HL-60/S4 treated with retinoic acid at 250 ng/mL for 4 days and 3 days (cell line): ENCODE measurements around the gene AMH.
"Not testable (repeated sequence)": the region's sequence is repeated elsewhere in the genome, so short reads cannot be mapped to it uniquely, and the experiment has no call there.

ENCODE experiments used
- in situ Hi-C: fragments of 300-500 bp; cut with MboI; formaldehyde crosslinking; loops from 2 replicates; pipeline ENCODE4 v1.7.0; 2022; ENCODE audit warnings: low sequenced_read_pairs

AMH gene

DNA sequence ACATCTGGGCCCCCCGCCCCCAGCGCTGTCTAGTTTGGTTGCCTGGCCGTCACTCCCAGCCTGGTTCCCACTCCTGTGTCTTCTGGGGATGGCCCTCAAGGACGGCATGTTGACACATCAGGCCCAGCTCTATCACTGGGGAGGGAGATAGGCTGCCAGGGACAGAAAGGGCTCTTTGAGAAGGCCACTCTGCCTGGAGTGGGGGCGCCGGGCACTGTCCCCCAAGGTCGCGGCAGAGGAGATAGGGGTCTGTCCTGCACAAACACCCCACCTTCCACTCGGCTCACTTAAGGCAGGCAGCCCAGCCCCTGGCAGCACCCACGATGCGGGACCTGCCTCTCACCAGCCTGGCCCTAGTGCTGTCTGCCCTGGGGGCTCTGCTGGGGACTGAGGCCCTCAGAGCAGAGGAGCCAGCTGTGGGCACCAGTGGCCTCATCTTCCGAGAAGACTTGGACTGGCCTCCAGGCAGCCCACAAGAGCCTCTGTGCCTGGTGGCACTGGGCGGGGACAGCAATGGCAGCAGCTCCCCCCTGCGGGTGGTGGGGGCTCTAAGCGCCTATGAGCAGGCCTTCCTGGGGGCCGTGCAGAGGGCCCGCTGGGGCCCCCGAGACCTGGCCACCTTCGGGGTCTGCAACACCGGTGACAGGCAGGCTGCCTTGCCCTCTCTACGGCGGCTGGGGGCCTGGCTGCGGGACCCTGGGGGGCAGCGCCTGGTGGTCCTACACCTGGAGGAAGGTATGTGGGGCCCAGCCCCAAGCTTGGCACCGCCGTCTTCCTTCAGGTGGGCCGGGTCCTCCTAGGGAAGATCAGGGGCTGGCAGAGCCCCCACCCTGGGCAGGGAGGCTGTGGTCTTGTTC, at the start of gene AMH:
Gene AMH, plus strand, starts transcription at position 314 of the 857 bp plus-strand sequence. Its CDS starts 10 bp downstream, at position 324.
- in situ Hi-C loops: no loop called here

DNA sequence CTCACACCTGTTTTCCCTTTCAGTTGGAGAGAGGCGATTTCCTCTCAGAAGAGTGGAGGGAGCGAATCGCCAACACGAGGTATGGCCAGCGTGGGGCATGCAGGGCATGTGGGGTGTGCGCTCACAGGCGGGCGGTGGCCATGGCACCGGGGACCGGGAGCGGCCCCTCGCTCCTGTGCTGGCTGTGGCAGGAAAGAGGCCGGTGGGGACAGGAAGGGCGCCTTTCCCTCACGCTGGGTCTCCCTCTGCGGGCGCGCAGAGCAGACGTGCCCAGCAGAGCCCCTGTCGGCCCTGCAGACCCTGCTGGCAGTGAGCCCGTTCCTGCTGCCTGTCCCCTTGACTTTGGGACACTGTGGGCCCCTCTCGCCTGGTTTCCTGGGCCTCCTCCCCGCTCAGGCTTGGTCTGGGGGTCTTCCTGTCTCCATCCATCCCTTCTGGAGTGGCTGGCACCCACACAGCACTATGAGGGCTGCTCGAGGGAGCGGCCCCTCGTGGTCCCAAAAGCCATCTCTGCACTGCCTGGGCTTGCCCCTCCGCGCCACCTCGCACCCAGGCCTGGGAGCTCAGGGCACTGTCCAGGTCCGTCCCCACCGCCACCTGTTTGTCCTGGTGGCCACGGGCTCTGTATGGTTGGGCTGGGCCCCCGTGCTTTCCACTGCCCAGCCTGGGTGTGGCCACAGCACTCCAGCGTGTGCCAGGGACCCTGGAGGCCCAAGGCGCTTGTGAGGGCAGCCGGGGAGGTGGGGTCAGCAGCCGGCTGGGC, 49.1 kb upstream of the AMH start:
- in situ Hi-C loops: no loop called here

DNA sequence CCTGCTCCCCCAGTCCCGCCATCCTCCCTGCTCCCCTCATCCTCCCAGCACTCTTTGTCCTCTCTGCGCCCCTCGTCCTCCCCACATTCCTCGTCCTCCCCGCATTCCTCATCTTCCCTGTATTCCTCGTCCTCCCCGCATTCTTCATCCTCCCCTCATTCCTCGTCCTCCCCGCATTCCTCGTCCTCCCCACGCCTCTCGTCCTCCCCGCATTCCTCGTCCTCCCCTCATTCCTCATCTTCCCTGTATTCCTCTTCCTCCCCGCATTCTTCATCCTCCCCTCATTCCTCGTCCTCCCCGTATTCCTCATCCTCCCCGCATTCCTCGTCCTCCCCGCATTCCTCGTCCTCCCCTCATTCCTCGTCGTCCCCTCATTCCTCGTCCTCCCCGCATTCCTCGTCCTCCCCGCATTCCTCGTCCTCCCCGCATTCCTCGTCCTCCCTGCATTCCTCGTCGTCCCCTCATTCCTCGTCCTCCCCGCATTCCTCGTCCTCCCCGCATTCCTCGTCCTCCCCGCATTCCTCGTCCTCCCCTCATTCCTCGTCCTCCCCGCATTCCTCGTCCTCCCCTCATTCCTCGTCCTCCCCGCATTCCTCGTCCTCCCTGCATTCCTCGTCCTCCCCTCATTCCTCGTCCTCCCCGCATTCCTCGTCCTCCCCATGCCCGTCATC, 48.4 kb upstream of the AMH start:
- in situ Hi-C loops: not testable (repeated sequence)

DNA sequence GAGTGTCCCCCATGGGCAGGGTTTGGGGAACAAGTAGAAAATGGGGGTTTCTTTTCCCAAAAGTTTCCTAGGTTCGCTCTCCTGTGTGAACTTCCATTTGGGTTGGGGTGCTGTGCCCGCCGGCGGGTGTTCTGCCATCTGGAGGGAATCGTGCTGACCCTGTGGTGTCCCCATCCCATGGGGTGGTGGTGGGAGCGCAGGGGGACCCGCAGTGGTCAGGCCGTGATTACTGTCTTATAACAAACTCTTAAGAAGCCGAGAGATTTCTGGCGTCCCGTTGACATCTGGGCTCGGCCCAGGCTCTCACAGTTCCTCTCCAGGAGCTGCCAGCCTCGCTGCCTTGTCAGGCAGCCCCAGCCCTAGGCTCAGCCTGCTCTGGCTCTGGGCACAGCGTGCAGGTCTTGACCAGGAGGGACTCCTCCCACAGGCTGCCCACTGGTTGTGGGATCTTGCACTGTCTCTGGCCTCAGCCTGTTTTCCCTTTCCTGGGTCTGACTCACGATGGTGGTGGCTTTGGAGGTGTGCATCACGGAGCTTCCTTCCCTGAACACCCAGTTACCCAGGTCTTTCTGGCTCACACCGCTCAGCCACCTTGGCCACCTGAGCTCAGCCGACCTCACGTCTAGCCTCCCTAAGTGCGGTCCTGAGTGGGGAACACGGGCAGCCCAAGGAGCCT, 47.5 kb upstream of the AMH start:
- in situ Hi-C loops: no loop called here

DNA sequence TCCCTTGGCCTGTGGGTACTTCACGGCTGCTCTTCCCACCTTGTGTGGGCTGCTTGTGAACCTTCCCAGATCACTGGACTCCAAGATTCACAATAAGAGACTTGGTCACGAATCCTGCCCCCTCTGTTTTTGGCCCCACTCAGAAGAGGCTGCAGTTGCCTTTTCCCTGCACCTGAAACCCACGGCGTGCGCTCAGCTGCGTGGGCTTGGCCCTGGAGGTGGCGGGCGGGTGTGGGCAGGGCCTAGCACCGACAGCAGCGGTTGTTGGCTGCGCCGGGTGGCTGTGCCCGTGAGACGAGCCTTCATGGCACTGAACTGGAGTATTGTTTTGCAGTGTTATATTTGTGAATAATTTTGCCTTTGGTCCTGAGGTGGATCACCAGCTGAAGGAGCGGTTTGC, 46.8 kb upstream of the AMH start:
- in situ Hi-C loops: no loop called here

DNA sequence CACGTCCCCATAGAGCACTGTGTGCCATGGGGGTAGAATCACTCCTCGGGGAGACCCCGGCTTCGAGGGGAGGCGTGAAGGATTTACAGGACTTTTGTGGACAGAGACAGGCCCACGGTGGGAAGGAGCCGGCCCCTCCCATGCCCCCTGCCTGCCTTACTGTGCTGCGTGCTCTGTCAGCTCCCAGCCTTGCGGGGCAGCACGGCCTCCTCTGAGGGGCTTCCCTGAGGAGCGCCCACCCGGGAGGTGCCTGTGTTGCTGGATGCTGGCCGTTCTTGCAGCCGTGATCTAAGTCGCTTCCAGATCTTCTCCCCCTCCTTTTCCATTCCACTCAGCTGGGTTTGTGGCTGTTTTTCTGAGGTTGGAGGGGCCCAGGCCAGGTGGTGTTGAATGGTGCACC, 42.1 kb upstream of the AMH start:
- in situ Hi-C loops: no loop called here

DNA sequence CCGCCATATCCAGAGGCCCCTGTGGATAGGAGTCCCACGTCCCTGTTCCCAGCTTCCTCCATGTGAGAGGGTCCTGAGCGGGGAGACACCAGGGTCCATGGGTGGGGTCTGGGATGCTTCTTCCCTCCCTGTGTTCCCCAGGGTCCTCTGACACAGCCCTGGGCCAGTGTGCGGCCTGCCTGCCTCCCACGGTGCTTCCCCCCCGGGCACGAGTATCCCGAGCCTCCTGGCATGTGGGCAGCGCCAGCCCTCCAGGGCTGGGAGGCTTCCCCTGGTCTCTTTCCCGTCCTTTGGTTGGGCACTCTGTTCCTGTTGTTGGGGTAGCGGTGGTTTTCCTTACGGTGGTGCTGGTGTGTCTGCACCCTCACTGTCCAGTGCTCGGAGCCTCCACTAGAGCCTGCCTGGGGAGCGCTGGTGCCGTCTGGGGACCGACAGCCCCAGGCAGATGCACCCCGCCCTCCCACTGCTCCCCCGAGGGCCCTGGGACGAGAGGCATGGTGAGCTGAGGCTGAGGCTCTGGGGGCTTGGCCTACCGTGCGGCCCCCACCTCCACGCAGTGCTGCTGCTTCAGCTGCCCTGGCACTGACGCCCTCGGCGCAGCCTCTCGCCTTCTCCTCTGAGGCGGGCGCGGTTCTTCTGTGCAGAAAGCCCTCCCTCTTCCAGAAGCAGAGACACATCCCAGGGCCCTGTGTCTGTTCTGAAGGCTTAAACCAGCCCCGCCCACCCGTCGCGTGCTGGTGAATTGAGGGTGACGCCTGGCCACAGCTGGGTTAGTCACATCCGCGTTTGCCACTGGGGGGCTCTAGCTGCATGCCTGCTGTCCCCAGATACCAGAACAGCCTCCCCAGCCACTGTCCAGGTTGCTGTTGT, 40.9 kb upstream of the AMH start:
- in situ Hi-C loops: no loop called here

DNA sequence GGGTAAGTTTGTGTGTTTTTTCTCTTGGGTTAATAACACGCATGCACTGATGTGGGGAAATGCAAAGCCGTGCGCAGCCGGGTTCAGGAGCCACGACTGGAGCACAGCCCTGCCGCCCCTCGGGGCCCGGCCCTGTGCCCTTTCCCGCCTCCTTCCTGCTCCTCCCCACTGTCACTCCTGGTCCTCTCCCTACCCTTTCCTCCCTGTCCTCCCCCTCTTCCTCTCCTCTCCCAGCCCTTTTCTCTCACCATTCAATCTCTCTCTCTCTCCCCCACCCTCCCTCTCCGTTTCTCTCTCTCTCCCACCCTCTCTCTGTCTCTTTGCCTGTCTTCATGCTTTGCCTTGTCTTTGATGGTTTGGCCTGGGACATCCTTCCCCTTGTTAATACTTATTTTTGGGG, 40.1 kb upstream of the AMH start:
- in situ Hi-C loops: no loop called here

- in situ Hi-C loops: no loop called here
Measured at GRCh38 chr19:2209408-2209807, 39.7 kb upstream of the AMH start.

GRCh38 chr19:2210206-2210605, 38.9 kb upstream of the AMH start:
- in situ Hi-C loops: no loop called here

GRCh38 chr19:2210987-2211740, 38.0 kb upstream of the AMH start:
- in situ Hi-C loops: no loop called here

DNA sequence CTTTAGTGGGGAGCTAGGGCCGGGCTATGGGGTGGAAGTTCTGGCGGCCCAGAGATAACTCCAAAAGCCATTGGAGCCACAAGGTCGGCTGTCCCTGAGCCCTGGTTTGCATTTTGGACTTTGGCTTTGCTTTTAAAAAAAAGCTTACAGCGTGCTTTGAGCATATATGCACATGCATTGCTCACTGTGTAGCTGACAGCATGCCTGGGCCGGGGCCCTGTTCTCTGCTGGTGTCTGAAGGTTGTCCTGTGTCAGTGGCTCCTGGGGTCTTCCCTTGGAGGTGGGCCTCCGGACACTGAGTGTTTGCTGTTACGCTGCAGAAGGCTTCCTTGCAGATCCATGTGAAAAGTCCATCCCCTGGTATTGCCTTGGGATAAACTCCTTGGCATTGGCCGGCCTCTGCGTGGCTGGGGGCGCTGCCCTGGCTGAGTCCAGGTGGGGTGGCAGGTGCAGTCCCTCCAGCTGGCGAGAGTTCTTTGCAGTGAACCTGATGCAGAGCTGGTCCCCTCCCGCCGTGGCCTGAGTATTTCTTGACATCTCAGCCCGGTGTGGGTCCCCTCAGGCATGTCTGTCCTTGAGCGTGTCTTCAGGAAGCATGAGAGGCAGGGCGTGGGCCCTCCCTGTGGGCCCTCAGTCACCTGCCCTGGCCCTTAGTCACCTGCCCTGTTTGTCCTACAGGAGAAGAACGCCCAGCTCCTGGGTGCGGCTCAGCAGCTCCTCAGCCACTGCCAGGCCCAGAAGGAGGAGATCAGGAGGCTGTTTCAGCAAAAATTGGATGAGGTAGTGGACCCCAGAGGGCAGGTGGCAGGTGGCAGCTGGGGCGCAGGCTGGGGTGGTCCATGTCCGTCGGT, 36.0 kb upstream of the AMH start:
- in situ Hi-C loops: no loop called here

GRCh38 chr19:2213799-2214198, 35.3 kb upstream of the AMH start:
- in situ Hi-C loops: no loop called here

DNA sequence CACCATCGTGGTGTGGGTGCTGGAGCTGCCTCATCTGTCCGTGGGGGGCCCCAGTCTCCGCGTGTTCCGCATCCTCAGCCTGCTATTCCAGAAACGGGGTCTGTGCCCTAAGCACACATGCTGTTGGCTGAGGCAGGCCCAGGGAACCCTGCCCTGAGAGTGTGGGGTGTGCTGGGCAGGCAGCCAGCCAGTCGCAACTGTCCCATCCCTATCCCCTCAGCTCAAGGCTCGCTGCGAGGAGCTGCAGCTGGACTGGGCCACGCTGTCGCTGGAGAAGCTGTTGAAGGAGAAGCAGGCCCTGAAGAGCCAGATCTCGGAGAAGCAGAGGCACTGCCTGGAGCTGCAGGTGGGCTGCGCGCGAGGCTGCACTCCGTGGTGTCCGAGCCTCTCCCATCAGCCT, 34.9 kb upstream of the AMH start:
- in situ Hi-C loops: no loop called here

- in situ Hi-C loops: no loop called here
Measured at GRCh38 chr19:2215281-2215751, 33.8 kb upstream of the AMH start.

DNA sequence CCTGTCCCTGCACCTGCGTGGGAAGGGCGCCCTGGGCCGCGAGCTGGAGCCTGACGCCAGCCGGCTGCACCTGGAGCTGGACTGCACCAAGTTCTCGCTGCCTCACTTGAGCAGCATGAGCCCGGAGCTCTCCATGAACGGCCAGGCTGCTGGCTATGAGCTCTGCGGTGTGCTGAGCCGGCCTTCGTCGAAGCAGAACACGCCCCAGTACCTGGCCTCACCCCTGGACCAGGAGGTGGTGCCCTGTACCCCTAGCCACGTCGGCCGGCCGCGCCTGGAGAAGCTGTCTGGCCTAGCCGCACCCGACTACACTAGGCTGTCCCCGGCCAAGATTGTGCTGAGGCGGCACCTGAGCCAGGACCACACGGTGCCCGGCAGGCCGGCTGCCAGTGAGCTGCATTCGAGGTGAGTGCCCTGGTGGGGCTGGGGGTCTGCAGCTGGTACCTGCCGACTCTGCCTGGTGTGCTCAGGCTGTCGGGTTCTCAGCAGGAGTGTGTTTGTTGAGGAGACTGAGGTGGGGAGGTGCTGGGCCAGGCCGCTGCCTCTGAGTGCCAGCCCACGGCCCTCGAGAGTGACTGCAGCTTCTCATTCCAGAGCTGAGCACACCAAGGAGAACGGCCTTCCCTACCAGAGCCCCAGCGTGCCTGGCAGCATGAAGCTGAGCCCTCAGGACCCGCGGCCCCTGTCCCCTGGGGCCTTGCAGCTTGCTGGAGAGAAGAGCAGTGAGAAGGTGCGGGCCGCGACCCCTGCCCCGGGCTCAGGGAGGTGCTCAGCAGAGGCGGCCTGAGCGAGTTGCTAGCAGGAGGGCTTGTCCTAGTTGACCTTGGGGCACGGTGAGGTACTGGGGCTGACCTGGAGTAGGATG, 32.5 kb upstream of the AMH start:
- in situ Hi-C loops: no loop called here

DNA sequence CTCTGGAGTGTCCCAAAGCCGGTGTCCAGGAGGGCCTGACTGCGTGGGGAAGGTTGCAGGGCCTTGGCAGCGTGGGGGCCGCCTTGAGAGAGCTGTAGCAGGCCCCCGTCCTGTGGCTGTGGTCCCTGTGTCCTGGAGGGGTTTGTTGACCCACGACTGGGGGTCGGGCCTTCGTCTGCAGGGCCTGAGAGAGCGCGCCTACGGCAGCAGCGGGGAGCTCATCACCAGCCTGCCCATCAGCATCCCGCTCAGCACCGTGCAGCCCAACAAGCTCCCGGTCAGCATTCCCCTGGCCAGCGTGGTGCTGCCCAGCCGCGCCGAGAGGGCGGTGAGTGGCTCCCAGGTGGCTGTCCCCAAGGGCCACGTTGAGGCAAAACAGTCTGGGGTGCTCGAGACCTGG, 31.5 kb upstream of the AMH start:
- in situ Hi-C loops: no loop called here
